Cardiac muscle cell (in vitro differentiated cells and primary cell): ENCODE data around the gene MED12L. TPM values are rescaled to one million over a fixed set of nuclear protein-coding genes. Genes with fewer than 3 reads are reported as not detected.
"Not testable (repeated sequence)": the region's sequence is repeated elsewhere in the genome, so short reads cannot be mapped to it uniquely, and the experiment has no call there.

Source experiments
- DNase-seq, 2 donors: peaks; one replicate each; pipeline versions ENCODE4 v3.0.0 to v3.0.0-alpha.2; 2010 to 2017; ENCODE audit warnings: low read depth in 1 of 2, low spot score in 1 of 2
- H3K27ac ChIP-seq: fragments of 200-600 bp; sonication (generic); 2 replicates; pipeline ENCODE4 v1.5.1; 2016
- H3K27me3 ChIP-seq: fragments of 200-600 bp; sonication (generic); 2 replicates; pipeline ENCODE4 v1.6.0; 2016; ENCODE audit warnings: control low read depth
- H3K36me3 ChIP-seq: fragments of 200-600 bp; sonication (generic); 2 replicates; pipeline ENCODE4 v1.5.1; 2016; ENCODE audit warnings: control low read depth
- H3K4me1 ChIP-seq: fragments of 200-600 bp; sonication (generic); 2 replicates; pipeline ENCODE4 v1.8.1; 2017; ENCODE audit warnings: low read depth, mild to moderate bottlenecking, mixed run types
- H3K4me3 ChIP-seq: fragments of 200-600 bp; sonication (generic); 2 replicates; pipeline ENCODE4 v1.5.1; 2016; ENCODE audit warnings: mild to moderate bottlenecking
- H3K9me3 ChIP-seq: fragments of 200-600 bp; sonication (generic); 2 replicates; pipeline ENCODE4 v1.5.1; 2017; ENCODE audit warnings: low read depth, mild to moderate bottlenecking, control low read depth
- polyA plus RNA-seq: library from polyadenylated mRNA; unstranded; fragments of >200 nt; fragmentation: Nextera tagmentation; extraction: Ambion mirVana; gene quantifications from 2 replicates; pipeline ENCODE4 v1.2.1, GENCODE V29; 2016
- total RNA-seq: library from RNA; depleted of rRNA; stranded (reverse); fragments of >200 nt; gene quantifications from 2 replicates; pipeline ENCODE4 v1.2.3, GENCODE V29; 2016
- TF ChIP-seq, protein P1 (sequence below): IDR thresholded peaks from 2 replicates; pipeline ENCODE4 v1.5.1; 2012; ENCODE audit warnings: low read depth, mild to moderate bottlenecking, low read length

MED12L gene
- total and polyA plus RNA-seq, 2 experiments from 2014 or later: 1.9 to 6.9 TPM

- H3K4me1 ChIP-seq: no peaks in the 10 kb centered on the region
- no peak overlapping the region for H3K27ac ChIP-seq
Measured at GRCh38 chr3:151074256-151074655, 11.2 kb upstream of the MED12L start.

DNA sequence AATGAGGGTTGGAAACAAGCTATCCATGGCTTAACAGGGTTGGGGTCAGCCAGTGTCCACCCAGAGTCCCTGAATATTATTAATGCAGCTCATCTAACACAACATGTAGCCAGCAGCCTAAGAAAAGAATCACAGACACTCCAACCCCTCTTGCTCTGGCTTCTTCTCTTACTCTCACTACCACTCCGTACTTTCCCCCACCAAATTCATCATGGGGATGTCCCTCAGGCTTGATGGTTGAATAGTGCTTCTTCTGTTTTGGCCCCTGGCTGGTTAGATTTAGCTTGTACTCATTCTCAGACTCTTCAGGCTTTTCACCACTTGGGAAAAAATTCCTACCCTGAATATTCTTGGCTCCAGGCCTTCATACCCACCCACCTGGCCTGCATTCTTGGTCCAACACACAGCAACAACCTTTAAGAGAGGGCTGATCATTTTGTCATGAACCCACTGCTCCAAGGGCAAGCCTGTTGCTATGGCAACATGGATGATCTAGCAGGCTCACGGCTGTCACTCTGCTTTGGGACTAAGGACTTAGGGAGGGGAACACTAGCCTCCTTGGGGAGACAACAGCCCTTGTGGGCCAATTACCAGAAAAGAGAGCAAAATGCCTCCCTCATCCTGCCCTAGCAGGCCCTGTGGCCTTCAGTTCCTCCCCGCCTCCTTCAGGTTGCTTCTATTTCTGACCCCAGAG lies 9.4 kb upstream of the MED12L start:
- H3K27me3 ChIP-seq: no peaks in the 10 kb centered on the region
- no peak overlapping the region for H3K4me3 ChIP-seq
- no peaks in the 10 kb centered on the region for H3K36me3 ChIP-seq
- H3K27ac ChIP-seq: no peak overlapping the region
- TF ChIP-seq, protein P1, sequence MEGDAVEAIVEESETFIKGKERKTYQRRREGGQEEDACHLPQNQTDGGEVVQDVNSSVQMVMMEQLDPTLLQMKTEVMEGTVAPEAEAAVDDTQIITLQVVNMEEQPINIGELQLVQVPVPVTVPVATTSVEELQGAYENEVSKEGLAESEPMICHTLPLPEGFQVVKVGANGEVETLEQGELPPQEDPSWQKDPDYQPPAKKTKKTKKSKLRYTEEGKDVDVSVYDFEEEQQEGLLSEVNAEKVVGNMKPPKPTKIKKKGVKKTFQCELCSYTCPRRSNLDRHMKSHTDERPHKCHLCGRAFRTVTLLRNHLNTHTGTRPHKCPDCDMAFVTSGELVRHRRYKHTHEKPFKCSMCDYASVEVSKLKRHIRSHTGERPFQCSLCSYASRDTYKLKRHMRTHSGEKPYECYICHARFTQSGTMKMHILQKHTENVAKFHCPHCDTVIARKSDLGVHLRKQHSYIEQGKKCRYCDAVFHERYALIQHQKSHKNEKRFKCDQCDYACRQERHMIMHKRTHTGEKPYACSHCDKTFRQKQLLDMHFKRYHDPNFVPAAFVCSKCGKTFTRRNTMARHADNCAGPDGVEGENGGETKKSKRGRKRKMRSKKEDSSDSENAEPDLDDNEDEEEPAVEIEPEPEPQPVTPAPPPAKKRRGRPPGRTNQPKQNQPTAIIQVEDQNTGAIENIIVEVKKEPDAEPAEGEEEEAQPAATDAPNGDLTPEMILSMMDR: no peak
- no peaks in the 10 kb centered on the region for H3K9me3 ChIP-seq
- H3K4me1 ChIP-seq: no peaks in the 10 kb centered on the region
- no peak for DNase-seq

More at GRCh38 chr3:151074256-151074655, 11.2 kb upstream of the MED12L start:
- no peaks in the 10 kb centered on the region for H3K9me3 ChIP-seq
- no peaks in the 10 kb centered on the region for H3K36me3 ChIP-seq
- TF ChIP-seq, protein P1: no peak
- H3K27me3 ChIP-seq: no peaks in the 10 kb centered on the region
- H3K4me3 ChIP-seq: no peak overlapping the region
- DNase-seq: no peak

- TF ChIP-seq, protein P1: no peak
- DNase-seq: no peak
- Histone ChIP-seq H3K36me3 (no peaks in the 10 kb centered on the region), H3K9me3 (no peaks in the 10 kb centered on the region), H3K4me1 (no peaks in the 10 kb centered on the region), H3K27me3 (no peaks in the 10 kb centered on the region), H3K27ac (no peak overlapping the region), H3K4me3 (no peak overlapping the region)
Measured at GRCh38 chr3:151076626-151077025, 8.8 kb upstream of the MED12L start.

DNA sequence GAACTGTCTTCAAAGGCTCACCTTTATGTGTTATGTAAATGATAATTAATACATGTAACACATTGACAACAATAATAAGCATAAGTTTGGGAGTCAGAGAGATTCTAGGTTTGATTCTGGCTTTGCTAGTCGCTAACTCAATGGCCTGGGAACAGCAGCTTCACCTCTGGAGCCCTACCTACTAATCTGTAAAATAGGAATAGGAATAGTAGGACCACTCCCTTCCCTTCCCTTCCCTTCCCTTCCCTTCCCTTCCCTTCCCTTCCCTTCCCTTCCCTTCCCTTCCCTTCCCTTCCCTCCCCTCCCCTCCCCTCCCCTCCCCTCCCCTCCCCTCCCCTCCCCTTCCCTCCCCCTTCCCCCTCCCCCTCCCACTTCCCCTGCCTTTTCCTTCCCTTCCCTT lies 4.4 kb upstream of the MED12L start:
- H3K4me3 ChIP-seq, DNase-seq, H3K4me1 ChIP-seq, H3K27ac ChIP-seq, H3K27me3 ChIP-seq, H3K9me3 ChIP-seq, H3K36me3 ChIP-seq: not testable (repeated sequence)

DNA sequence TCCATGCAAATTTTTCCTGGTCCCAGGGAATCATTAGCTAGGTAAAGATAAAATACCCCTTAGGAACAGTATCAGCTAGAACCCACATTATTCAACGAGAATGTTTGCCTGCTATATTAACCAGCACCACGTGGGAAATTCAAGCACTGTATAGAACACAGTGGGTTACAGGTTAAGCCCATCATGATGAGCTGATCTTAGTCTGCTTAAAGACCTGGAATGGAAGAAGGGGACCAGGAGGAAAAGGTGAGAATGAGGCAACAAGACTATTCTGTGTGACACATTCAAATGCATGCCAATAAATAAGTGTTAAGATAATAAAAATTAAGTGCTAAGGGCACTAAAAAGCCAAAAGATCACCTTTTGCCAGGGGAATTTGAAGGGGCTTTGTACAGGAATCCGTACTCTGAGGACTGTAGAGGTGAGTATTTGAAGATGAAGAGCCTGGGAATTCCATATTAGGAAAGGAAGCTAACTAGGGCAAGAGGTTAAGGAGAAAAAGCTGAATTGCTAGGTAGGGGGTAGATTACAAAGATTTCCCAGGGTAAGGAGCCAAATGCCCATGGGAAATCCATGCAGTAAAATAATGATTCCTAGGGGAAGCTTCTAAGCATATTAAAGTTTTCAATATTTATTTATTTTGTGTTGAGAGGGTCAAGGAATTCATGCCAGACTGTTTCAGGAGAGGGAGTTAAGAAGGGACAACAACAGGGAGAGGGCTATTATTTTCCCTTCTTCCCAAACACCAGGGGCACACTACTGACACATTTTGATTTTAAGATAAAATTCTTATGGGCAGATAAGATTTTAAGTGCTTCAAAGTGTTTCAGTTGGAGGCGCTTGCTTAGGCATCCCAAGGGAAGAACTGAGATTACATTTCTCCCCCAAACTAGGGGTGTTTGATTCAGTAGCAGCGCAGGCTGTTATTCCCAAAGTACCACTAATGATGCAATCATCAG lies 2.3 kb upstream of the MED12L start:
- Histone ChIP-seq H3K36me3 (no peaks in the 10 kb centered on the region), H3K4me3 (no peak overlapping the region), H3K27ac (no peak overlapping the region), H3K27me3 (no peaks in the 10 kb centered on the region), H3K4me1 (peaks cover 12% of the 10 kb centered on the region), H3K9me3 (no peaks in the 10 kb centered on the region)
- TF ChIP-seq, protein P1: no peak
- no peak for DNase-seq

GRCh38 chr3:151084893-151085226 lies 604 bp upstream of the MED12L start:
- H3K27ac ChIP-seq: no peak overlapping the region
- no peaks in the 10 kb centered on the region for H3K36me3 ChIP-seq
- TF ChIP-seq, protein P1: no peak
- no peaks in the 10 kb centered on the region for H3K9me3 ChIP-seq
- peaks cover 12% of the 10 kb centered on the region for H3K4me1 ChIP-seq
- H3K27me3 ChIP-seq: no peaks in the 10 kb centered on the region
- no peak for DNase-seq
- peak overlapping the region; percentile 70 for H3K4me3 ChIP-seq
